Epithelial cell of esophagus (primary cell): ENCODE results near the gene BMI1.
A peak's percentile ranks its signal among the peaks of the same experiment; 100 is the strongest.

Source experiments
- DNase-seq: peaks from one replicate; pipeline ENCODE4 v3.0.0; 2010; ENCODE audit warnings: low read depth
- H3K4me3 ChIP-seq: 2 replicates; pipeline ENCODE4 v1.5.1; 2011; ENCODE audit warnings: mild to moderate bottlenecking, low read length, control low read depth
- TF ChIP-seq, protein P1 (sequence below): IDR thresholded peaks from 2 replicates; pipeline ENCODE4 v1.5.1; 2011; ENCODE audit warnings: low read depth, mild to moderate bottlenecking, low read length, control low read depth, inconsistent platforms; ENCODE audit not compliant: insufficient read depth; ENCODE audit errors: missing control alignments

The BMI1 gene

DNA sequence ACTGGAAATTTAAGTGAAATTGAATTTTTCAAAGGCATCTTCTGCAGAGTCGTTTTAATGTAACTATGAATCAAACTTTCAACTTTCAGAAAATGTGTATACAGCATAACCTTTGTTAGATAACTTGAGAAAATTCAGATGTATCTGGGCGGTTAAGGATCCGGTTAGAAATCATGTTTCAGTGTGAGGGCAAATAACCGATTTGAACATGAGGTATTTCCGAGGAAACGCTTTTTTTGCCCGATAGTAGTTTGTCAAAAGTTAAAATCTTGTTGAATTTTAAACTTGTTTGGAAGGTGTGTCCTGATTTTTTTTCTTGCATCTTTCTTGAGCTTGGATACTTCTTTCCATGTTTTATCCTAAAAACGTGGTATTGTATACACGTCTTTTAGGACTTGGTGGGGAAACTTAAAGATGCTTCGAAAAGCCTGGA, 1.3 kb upstream of the BMI1 start:
- no peak for DNase-seq
- TF ChIP-seq, protein P1, sequence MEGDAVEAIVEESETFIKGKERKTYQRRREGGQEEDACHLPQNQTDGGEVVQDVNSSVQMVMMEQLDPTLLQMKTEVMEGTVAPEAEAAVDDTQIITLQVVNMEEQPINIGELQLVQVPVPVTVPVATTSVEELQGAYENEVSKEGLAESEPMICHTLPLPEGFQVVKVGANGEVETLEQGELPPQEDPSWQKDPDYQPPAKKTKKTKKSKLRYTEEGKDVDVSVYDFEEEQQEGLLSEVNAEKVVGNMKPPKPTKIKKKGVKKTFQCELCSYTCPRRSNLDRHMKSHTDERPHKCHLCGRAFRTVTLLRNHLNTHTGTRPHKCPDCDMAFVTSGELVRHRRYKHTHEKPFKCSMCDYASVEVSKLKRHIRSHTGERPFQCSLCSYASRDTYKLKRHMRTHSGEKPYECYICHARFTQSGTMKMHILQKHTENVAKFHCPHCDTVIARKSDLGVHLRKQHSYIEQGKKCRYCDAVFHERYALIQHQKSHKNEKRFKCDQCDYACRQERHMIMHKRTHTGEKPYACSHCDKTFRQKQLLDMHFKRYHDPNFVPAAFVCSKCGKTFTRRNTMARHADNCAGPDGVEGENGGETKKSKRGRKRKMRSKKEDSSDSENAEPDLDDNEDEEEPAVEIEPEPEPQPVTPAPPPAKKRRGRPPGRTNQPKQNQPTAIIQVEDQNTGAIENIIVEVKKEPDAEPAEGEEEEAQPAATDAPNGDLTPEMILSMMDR, result no peak
- H3K4me3 ChIP-seq, result no peak overlapping the region

DNA sequence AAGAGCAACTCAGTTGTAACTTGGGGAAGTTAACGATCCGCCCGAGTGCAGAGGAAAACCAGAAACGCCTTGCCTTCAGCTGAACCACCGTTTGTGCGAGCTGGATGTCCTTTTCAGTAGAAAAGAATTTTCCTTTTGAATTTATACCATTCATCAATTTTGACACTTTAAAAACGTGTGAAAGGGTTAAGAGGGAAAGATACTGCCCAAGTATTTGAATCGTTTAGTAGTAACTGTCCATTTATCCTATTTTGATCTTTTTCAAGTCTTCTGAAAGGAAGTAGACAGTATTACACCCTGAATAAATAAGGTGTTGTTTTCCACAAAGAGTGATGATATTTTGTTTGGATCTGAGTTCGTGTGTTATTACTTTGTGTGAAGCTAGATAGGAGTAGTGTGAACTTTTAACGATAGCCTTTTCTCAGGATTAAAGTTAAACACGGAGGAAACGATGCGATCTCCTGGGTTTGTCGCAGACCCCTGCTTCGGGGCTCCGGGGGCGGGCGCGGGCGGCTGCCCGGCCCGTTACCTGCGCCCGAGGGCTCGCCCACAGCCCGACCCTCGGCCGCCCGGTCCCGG, 830 bp upstream of the BMI1 start:
- TF ChIP-seq, protein P1, result no peak
- peak overlapping the region; percentile 42 for H3K4me3 ChIP-seq
- DNase-seq, result no peak

- peak; percentile 83 for DNase-seq
- H3K4me3 ChIP-seq, result peak overlapping the region; percentile 56
Observed at GRCh38 chr10:22321156-22321923, 441 bp downstream of the BMI1 start.

DNA sequence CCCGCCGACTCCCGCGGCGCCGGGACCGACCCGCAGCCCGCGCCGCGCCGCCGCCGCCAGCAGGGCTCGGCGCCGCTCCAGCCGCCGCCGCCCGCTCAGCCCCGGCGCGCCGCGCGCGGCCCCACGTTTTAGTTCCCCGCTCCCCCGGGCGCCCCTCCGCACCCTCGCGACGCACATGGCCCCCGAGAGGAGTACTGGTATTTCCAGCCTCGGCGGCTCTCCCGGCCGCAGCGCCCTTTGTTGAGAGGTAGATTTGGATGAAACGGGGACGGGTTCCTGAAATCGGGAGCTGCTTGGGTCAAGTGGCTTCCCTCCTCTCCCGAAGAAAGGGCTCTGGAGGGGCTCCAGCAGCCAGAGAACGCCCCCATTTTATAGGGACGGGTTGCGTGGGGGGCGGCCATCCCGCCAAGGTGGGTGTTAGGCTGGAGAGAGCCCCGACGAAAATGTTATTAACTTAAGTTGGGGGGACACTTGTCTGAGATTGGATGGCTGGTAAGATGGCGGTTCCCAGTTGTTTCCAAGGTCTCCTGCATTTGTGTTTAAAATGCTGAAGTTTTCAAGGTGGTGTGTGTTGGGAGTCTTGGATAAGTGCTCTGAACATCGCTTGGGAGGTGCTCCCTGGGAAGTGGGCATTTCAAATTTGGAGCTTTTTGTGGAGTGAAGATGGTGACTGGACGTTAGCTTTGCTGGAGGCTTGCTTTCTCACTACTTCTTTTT, 1.2 kb downstream of the BMI1 start:
- DNase-seq, result no peak
- TF ChIP-seq, protein P1, result no peak
- peak overlapping the region; percentile 57 for H3K4me3 ChIP-seq

More at GRCh38 chr10:22321156-22321923, 441 bp downstream of the BMI1 start:
- TF ChIP-seq, protein P1, result no peak

DNA sequence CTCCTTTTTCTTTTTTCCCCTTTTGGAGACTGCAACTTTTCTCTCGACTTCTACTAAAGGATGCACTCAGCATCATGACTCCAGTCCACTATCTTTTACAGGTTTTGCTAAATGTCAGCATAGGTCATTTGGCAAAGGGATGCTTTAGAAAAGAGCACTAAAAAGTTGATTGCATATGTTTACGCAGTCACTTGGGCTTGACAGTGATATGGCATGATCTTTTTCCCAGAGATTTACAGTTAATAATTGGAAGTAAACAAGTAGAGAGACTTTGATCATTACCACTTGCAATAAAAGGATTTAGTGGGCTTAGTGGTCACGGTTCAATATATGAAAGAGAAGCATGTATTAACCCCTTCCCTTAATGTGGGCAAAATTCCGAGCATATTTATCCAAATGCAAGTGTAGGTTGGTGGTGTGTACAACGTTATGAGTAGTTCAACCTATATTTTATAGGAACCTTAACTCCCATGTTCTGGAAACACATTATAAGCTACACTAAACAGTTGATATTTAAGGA, 1.8 kb downstream of the BMI1 start:
- no peak for DNase-seq
- TF ChIP-seq, protein P1, result no peak
- peak overlapping the region; percentile 57 for H3K4me3 ChIP-seq

DNA sequence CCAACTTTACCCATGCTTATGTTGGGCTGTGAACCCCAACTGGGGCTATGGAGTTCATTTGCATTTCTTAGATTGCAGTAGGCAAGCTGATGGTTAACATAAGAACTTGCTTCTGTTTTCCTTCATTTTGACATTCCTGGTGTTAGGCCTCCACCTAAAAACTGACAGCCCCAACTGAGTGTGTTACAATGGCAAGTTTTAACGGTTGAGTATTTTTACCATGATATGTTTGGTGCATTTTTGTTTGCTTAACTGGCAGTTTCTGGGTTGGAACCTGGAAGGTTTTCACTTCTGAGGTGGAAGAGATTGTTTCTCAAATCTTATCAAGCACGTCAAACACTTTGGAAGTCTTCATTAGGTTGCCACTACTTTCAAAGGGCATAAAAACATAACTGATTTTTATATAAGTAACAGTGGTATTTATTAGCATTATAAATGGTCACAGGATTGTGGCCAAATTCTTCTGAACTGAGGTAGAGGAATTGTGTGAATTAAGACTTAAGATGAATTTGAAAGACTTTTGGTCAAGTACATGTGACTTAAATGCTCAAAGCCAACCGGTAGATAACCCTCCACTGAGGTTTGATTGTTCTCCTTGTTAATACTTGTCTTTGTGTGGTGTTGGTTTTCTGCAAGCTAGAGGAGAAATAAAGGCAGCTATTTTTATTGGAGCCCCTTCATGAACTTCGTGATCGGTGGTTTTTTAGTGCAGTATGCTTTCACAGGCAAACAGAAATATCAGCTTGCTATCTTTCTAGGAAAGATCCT, 2.8 kb downstream of the BMI1 start:
- DNase-seq, result no peak
- TF ChIP-seq, protein P1, result no peak
- H3K4me3 ChIP-seq, result no peak overlapping the region
